ENCODE results near the gene BTBD18. TPM values are rescaled to one million over a fixed set of nuclear protein-coding genes. Genes with fewer than 3 reads are reported as not detected.

Gene BTBD18
- total RNA-seq (not detected), polyA plus RNA-seq (not detected)
- long read RNA-seq, donor 1 = 0 reads
- long read RNA-seq, donor 2 = 0 reads
- long read RNA-seq, donor 3 = 0 reads

- peak in 1 of 2 donors; percentile 23 for DNase-seq
- no peaks in the 10 kb centered on the region for H3K27me3 ChIP-seq
- peak within 1 kb of the TSS in 4 of 10 donors; percentile 7 to 61 (median 55) for H3K27ac ChIP-seq
- WGBS, 2 donors = 47 to 49% methylated on average over 10 of the region's 10 CpGs
- TF ChIP-seq, protein P1, sequence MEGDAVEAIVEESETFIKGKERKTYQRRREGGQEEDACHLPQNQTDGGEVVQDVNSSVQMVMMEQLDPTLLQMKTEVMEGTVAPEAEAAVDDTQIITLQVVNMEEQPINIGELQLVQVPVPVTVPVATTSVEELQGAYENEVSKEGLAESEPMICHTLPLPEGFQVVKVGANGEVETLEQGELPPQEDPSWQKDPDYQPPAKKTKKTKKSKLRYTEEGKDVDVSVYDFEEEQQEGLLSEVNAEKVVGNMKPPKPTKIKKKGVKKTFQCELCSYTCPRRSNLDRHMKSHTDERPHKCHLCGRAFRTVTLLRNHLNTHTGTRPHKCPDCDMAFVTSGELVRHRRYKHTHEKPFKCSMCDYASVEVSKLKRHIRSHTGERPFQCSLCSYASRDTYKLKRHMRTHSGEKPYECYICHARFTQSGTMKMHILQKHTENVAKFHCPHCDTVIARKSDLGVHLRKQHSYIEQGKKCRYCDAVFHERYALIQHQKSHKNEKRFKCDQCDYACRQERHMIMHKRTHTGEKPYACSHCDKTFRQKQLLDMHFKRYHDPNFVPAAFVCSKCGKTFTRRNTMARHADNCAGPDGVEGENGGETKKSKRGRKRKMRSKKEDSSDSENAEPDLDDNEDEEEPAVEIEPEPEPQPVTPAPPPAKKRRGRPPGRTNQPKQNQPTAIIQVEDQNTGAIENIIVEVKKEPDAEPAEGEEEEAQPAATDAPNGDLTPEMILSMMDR (IDR thresholded peaks at IDR 0.05) = peak; percentile 29 to 65 (median 59)
- peak; percentile 61 to 89 (median 85) for ATAC-seq
- H3K9me3 ChIP-seq = no peaks in the 10 kb centered on the region
- H3K36me3 ChIP-seq = peaks cover 0 to 31% (median 0%) of the 10 kb centered on the region in 9 donors
- intact Hi-C loops (cut with DNase I) = loop anchor here in 6 of 10 donors (2.0 to 10.0 kb wide), 4 partner anchors 49 to 766 kb away; no protein-coding TSS in a partner anchor
- H3K4me3 ChIP-seq = no peak within 1 kb of the TSS
- H3K4me1 ChIP-seq = peaks cover 0 to 10% (median 6%) of the 10 kb centered on the region in 9 donors
These were observed at the start of gene BTBD18 for GRCh38 chr11:57751676-57752253. TSS of gene BTBD18 (minus strand) at chr11:57751819. CDS start at chr11:57751188, 631 bp downstream.

- intact Hi-C loops (cut with DNase I) = loop anchor here (2.0 to 10.0 kb wide), 8 partner anchors 38 to 711 kb away; partner anchors contain the start of genes BTBD18 (in 5 of the 10), CTNND1 (in 2 of the 10), CLP1 (in 1 of the 10) and SELENOH (in 1 of the 10)
- H3K9me3 ChIP-seq = no peaks in the 10 kb centered on the region
- no peak for DNase-seq
- H3K4me3 ChIP-seq = peak overlapping the region in 1 of 10 donors; percentile 1
- H3K27ac ChIP-seq = peak overlapping the region in 9 of 10 donors; percentile 32 to 81 (median 71)
- no peaks in the 10 kb centered on the region for H3K27me3 ChIP-seq
- TF ChIP-seq, protein P1 (IDR thresholded peaks at IDR 0.05) = no peak
- ATAC-seq = no peak
- H3K36me3 ChIP-seq = peaks cover 0 to 82% (median 59%) of the 10 kb centered on the region in 9 donors
- peaks cover 16 to 72% (median 47%) of the 10 kb centered on the region in 9 donors for H3K4me1 ChIP-seq
These were observed 49.5 kb upstream of the BTBD18 start for GRCh38 chr11:57801183-57801485.

DNA sequence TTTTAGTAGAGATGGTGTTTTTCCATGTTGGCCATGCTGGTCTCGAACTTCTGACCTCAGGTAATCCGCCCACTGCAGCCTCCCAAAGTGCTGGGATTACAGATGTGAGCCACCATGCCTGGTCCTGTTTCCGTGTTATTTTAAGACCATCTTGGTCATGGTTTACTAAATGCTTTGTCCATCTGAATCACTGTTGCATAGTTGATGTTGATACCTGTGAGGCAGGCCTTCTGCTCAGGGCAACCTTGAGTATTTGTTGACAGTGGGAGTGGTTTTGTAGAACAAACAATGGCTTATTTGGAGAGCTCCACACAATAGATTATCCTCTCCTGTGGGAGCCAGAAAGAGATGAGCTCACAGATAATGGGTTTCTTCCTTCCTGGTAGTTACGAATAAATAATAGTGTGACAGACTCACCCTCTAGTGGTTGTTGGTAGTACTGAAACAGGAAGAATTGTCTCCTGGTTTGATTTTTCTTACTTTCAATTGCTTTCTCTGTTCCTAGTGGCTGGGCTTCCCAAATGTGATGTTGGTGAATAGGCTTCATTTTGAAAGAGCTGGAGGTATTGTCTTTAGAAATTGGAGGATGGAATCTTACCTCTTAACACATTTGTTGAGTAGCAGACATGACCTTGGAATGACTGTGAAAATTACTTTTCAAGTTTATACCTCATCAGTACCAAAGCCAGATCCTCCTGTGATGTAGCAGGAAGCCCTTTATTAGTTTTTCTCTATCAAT is 49.0 kb upstream of the BTBD18 start:
- H3K27me3 ChIP-seq = no peaks in the 10 kb centered on the region
- intact Hi-C loops (cut with DNase I) = loop anchor here (1.0 to 10.0 kb wide), 9 partner anchors 38 to 712 kb away; partner anchors contain the start of genes BTBD18 (in 5 of the 10), CTNND1 (in 2 of the 10), CLP1 (in 1 of the 10) and MED19 (in 1 of the 10)
- peak overlapping the region in 9 of 10 donors; percentile 56 to 81 (median 71) for H3K27ac ChIP-seq
- H3K36me3 ChIP-seq = peaks cover 0 to 82% (median 61%) of the 10 kb centered on the region in 9 donors
- H3K9me3 ChIP-seq = no peaks in the 10 kb centered on the region
- DNase-seq = no peak
- peaks cover 16 to 73% (median 47%) of the 10 kb centered on the region in 9 donors for H3K4me1 ChIP-seq
- H3K4me3 ChIP-seq = peak overlapping the region in 1 of 10 donors; percentile 1
- peak; percentile 58 to 84 (median 72) for ATAC-seq
- TF ChIP-seq, protein P1 (IDR thresholded peaks at IDR 0.05) = peak; percentile 82 to 94 (median 89)
- WGBS, 2 donors = 44 to 48% methylated on average over 4 of the region's 4 CpGs

DNA sequence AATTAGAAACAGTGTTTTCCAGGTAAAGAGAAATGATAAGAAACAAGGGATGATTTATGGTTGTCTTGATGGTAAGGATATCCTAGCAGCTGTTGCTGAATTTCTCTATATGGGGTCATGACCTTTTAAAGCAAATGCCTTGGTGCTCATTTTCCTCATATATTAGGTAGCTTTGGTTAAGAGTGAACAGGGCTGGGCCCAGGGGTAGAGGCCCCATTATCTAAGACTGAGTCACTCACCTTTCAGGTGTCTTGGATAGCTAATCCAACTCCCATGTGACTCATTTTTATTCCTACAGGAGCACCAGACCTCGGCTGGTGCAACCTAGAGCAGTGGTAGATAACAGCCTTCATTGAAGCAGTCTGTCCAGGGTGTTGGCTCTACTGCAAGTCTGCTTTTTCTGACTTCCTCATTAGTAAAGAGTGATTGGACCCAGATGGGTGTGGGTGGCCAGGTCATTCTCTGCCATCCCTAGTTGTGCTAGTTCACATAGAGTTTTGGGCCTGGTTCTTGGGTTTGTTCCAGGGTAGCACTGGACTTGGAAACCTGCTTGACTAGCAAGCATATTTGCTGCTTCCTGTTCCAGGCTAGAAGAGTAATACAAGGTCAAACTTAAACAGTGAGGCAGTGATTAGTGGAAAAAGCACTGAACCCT is 47.4 kb upstream of the BTBD18 start:
- peaks cover 16 to 83% (median 58%) of the 10 kb centered on the region in 9 donors for H3K4me1 ChIP-seq
- H3K4me3 ChIP-seq = no peak overlapping the region
- H3K36me3 ChIP-seq = peaks cover 0 to 82% (median 60%) of the 10 kb centered on the region in 9 donors
- intact Hi-C loops (cut with DNase I) = loop anchor here in 4 of 10 donors (1.0 to 5.0 kb wide), 2 partner anchors 37 kb away; partner anchors contain the start of gene CTNND1 (in 3 of the 4)
- TF ChIP-seq, protein P1 (IDR thresholded peaks at IDR 0.05) = no peak
- no peaks in the 10 kb centered on the region for H3K27me3 ChIP-seq
- peak in 1 of 2 donors; percentile 55 for DNase-seq
- H3K9me3 ChIP-seq = no peaks in the 10 kb centered on the region
- WGBS, 2 donors = 4 to 10% methylated on average over 1 of the region's 1 CpG
- ATAC-seq = peak; percentile 41 to 89 (median 68)
- peak overlapping the region in 9 of 10 donors; percentile 59 to 81 (median 73) for H3K27ac ChIP-seq

Measured in heart right ventricle (tissue), 16 donors.